Prostate gland (tissue), 2 donors: ENCODE results near the gene GPR176. TPM values are rescaled to one million over a fixed set of nuclear protein-coding genes. Genes with fewer than 3 reads are reported as not detected.

Experiments used
- DNase-seq: peaks from one replicate; pipeline ENCODE4 v3.0.0-alpha.2; 2019; ENCODE audit warnings: low spot score
- H3K27ac ChIP-seq, 2 donors: fragments of 200-600 bp; sonication (generic); 2 replicates each; pipeline ENCODE4 v1.5.1; 2017 to 2019
- H3K27me3 ChIP-seq: fragments of 200-600 bp; sonication (generic); replicated peaks from 2 replicates; pipeline ENCODE4 v1.5.1; 2019; ENCODE audit not compliant: insufficient read depth
- H3K36me3 ChIP-seq, 2 donors: fragments of 200-600 bp; sonication (generic); 1 replicate in 1 of 2; 2 replicates in 1 of 2; pipeline versions ENCODE4 v1.5.1 to v1.8.1; 2017 to 2019
- H3K4me1 ChIP-seq: fragments of 200-600 bp; sonication (generic); replicated peaks from 2 replicates; pipeline ENCODE4 v1.5.1; 2019
- H3K4me3 ChIP-seq, 2 donors: fragments of 200-600 bp; sonication (generic); 2 replicates each; pipeline ENCODE4 v1.5.1; 2017 to 2019
- H3K9me3 ChIP-seq: fragments of 200-600 bp; sonication (generic); 2 replicates; pipeline ENCODE4 v1.5.1; 2017
- CTCF ChIP-seq, 4 experiments: fragments of 200-600 bp in 2 of 4; fragments of 450-650 bp in 2 of 4; sonication (generic) in 2 of 4; IDR thresholded peaks; 1 replicate in 3 of 4; 2 replicates in 1 of 4; pipeline ENCODE4 v1.5.1; 2016 to 2019; ENCODE audit warnings: antibody characterized with exemption in 4 of 4, mild to moderate bottlenecking in 2 of 4, moderate library complexity in 2 of 4
- POLR2A ChIP-seq: fragments of 450-650 bp; IDR thresholded peaks from one replicate; pipeline ENCODE4 v1.6.1; 2016; ENCODE audit warnings: antibody characterized with exemption, mild to moderate bottlenecking
- POLR2AphosphoS5 ChIP-seq: sonication (generic); formaldehyde crosslinking; IDR thresholded peaks from one replicate; pipeline ENCODE4 v1.6.1; 2017; ENCODE audit warnings: antibody characterized with exemption
- WGBS: methylation state at CpG from one replicate; pipeline ENCODE4 v1.1.5; 2018; 5-methylcytosine and 5-hydroxymethylcytosine counted together
- intact Hi-C: fragments of 100-400 bp; cut with DNase I; formaldehyde crosslinking; loops from one replicate; pipeline ENCODE4 v1.14.2; 2022
- total RNA-seq, 2 donors: library from RNA; depleted of rRNA; stranded (reverse); fragments of >200 nt; gene quantifications; one replicate each; pipeline ENCODE4 v1.1.0, GENCODE V29; 2016

Gene GPR176
- total RNA-seq, 2 donors from 2014 or later: 26.2 to 28.3 TPM

GRCh38 chr15:39882602-39883001 is 37.5 kb downstream of the GPR176 start:
- no peaks in the 10 kb centered on the region for H3K36me3 ChIP-seq
- 91% methylated on average over 1 of the region's 1 CpG for WGBS
- TF ChIP-seq CTCF (IDR thresholded peaks at IDR 0.05) (no peak), POLR2AphosphoS5 (no peak), POLR2A (no peak)
- no peak for DNase-seq
- no peaks in the 10 kb centered on the region for H3K27me3 ChIP-seq
- no peak overlapping the region for H3K27ac ChIP-seq
- H3K4me1 ChIP-seq: no peaks in the 10 kb centered on the region
- H3K9me3 ChIP-seq: no peaks in the 10 kb centered on the region
- intact Hi-C loops: loop anchor here (10.0 kb wide), 1 partner anchor 92 kb away; no protein-coding TSS in a partner anchor
- no peak overlapping the region for H3K4me3 ChIP-seq

GRCh38 chr15:39881790-39882189 is 38.3 kb downstream of the GPR176 start:
- no peak overlapping the region for H3K4me3 ChIP-seq
- no peaks in the 10 kb centered on the region for H3K4me1 ChIP-seq
- 77% methylated on average over 1 of the region's 1 CpG for WGBS
- no peaks in the 10 kb centered on the region for H3K36me3 ChIP-seq
- no peak for TF ChIP-seq POLR2A
- TF ChIP-seq POLR2AphosphoS5: no peak
- TF ChIP-seq CTCF (IDR thresholded peaks at IDR 0.05): no peak
- DNase-seq: no peak
- no peaks in the 10 kb centered on the region for H3K9me3 ChIP-seq
- intact Hi-C loops: loop anchor here (10.0 kb wide), 1 partner anchor 93 kb away; no protein-coding TSS in a partner anchor
- no peak overlapping the region for H3K27ac ChIP-seq
- H3K27me3 ChIP-seq: no peaks in the 10 kb centered on the region

GRCh38 chr15:39880718-39881387 is 39.2 kb downstream of the GPR176 start:
- WGBS: 95% methylated on average over 3 of the region's 3 CpGs
- H3K4me1 ChIP-seq: no peaks in the 10 kb centered on the region
- no peak overlapping the region for H3K4me3 ChIP-seq
- H3K9me3 ChIP-seq: no peaks in the 10 kb centered on the region
- H3K27me3 ChIP-seq: no peaks in the 10 kb centered on the region
- H3K27ac ChIP-seq: no peak overlapping the region
- intact Hi-C loops: loop anchor here (10.0 kb wide), 1 partner anchor 94 kb away; no protein-coding TSS in a partner anchor
- no peak for DNase-seq
- no peaks in the 10 kb centered on the region for H3K36me3 ChIP-seq
- no peak for TF ChIP-seq POLR2AphosphoS5
- TF ChIP-seq POLR2A: no peak
- TF ChIP-seq CTCF (IDR thresholded peaks at IDR 0.05): no peak

- H3K4me3 ChIP-seq: no peak overlapping the region
- WGBS: 85% methylated on average over 1 of the region's 1 CpG
- no peaks in the 10 kb centered on the region for H3K9me3 ChIP-seq
- TF ChIP-seq POLR2A: no peak
- TF ChIP-seq CTCF (IDR thresholded peaks at IDR 0.05): no peak
- no peak for TF ChIP-seq POLR2AphosphoS5
- DNase-seq: no peak
- no peak overlapping the region for H3K27ac ChIP-seq
- no peaks in the 10 kb centered on the region for H3K36me3 ChIP-seq
- no peaks in the 10 kb centered on the region for H3K4me1 ChIP-seq
- no peaks in the 10 kb centered on the region for H3K27me3 ChIP-seq
- intact Hi-C loops: loop anchor here (10.0 kb wide), 1 partner anchor 194 kb away; no protein-coding TSS in a partner anchor
Measured at GRCh38 chr15:39878406-39878785, 41.7 kb downstream of the GPR176 start.
